Measurements from ENCODE around the gene PSMB7. TPM values are rescaled to one million over a fixed set of nuclear protein-coding genes. Genes with fewer than 3 reads are reported as not detected.

The PSMB7 gene
- total RNA-seq, 6 experiments from 2014 or later: 220 to 267 (median 263) TPM

GRCh38 chr9:124456341-124457078, 41.3 kb upstream of the PSMB7 start:
- H3K4me3 Mint-ChIP-seq: no peak overlapping the region
- H3K27ac Mint-ChIP-seq: no peak overlapping the region
- H3K9me3 Mint-ChIP-seq: no peaks in the 10 kb centered on the region
- no peak for DNase-seq
- H3K4me1 Mint-ChIP-seq (ENCODE audit: low read depth): no peaks in the 10 kb centered on the region
- peaks cover 15% of the 10 kb centered on the region for H3K27me3 Mint-ChIP-seq (ENCODE audit: insufficient read depth)
- peaks cover 4% of the 10 kb centered on the region; the same call in 1 of the 2 replicates for H3K36me3 Mint-ChIP-seq (ENCODE audit: low read depth)
- no peak for TF ChIP-seq CTCF (IDR thresholded peaks at IDR 0.05)

- no peaks in the 10 kb centered on the region for H3K9me3 Mint-ChIP-seq
- no peaks in the 10 kb centered on the region for H3K4me1 Mint-ChIP-seq (ENCODE audit: low read depth)
- no peak overlapping the region for H3K27ac Mint-ChIP-seq
- peaks cover 4% of the 10 kb centered on the region; the same call in 1 of the 2 replicates for H3K36me3 Mint-ChIP-seq (ENCODE audit: low read depth)
- no peak for DNase-seq
- H3K27me3 Mint-ChIP-seq (ENCODE audit: insufficient read depth): peaks cover 18% of the 10 kb centered on the region
- no peak for TF ChIP-seq CTCF (IDR thresholded peaks at IDR 0.05)
- no peak overlapping the region for H3K4me3 Mint-ChIP-seq
Measured at GRCh38 chr9:124455820-124456219, 40.6 kb upstream of the PSMB7 start.

- H3K27me3 Mint-ChIP-seq (ENCODE audit: insufficient read depth): peaks cover 18% of the 10 kb centered on the region
- DNase-seq: no peak
- H3K4me3 Mint-ChIP-seq: no peak overlapping the region
- no peaks in the 10 kb centered on the region for H3K4me1 Mint-ChIP-seq (ENCODE audit: low read depth)
- no peak overlapping the region for H3K27ac Mint-ChIP-seq
- H3K9me3 Mint-ChIP-seq: no peaks in the 10 kb centered on the region
- TF ChIP-seq CTCF (IDR thresholded peaks at IDR 0.05): no peak
- H3K36me3 Mint-ChIP-seq (ENCODE audit: low read depth): no peaks in the 10 kb centered on the region
Measured at GRCh38 chr9:124454791-124455443, 39.7 kb upstream of the PSMB7 start.

GRCh38 chr9:124454296-124454695, 39.1 kb upstream of the PSMB7 start:
- no peak for DNase-seq
- peaks cover 18% of the 10 kb centered on the region for H3K27me3 Mint-ChIP-seq (ENCODE audit: insufficient read depth)
- H3K27ac Mint-ChIP-seq: no peak overlapping the region
- H3K4me3 Mint-ChIP-seq: no peak overlapping the region
- no peaks in the 10 kb centered on the region for H3K4me1 Mint-ChIP-seq (ENCODE audit: low read depth)
- no peaks in the 10 kb centered on the region for H3K9me3 Mint-ChIP-seq
- no peak for TF ChIP-seq CTCF (IDR thresholded peaks at IDR 0.05)
- H3K36me3 Mint-ChIP-seq (ENCODE audit: low read depth): no peaks in the 10 kb centered on the region

GRCh38 chr9:124453586-124454191, 38.4 kb upstream of the PSMB7 start:
- Mint-ChIP-seq H3K4me3 (no peak overlapping the region), H3K9me3 (no peaks in the 10 kb centered on the region)

More at GRCh38 chr9:124453586-124454191, 38.4 kb upstream of the PSMB7 start:
- peaks cover 16% of the 10 kb centered on the region for H3K27me3 Mint-ChIP-seq (ENCODE audit: insufficient read depth)
- no peaks in the 10 kb centered on the region for H3K4me1 Mint-ChIP-seq (ENCODE audit: low read depth)
- TF ChIP-seq CTCF (IDR thresholded peaks at IDR 0.05): no peak
- no peak overlapping the region for H3K27ac Mint-ChIP-seq
- H3K36me3 Mint-ChIP-seq (ENCODE audit: low read depth): no peaks in the 10 kb centered on the region
- DNase-seq: no peak
